NCI-H526 treated with DMSO at 0.1 percent for 48 hours (cell line): ENCODE data around the gene UBE2D1.

Source experiments
- DNase-seq: peaks from one replicate; lab custom pipeline; 2025; lab: John Stamatoyannopoulos, UW

UBE2D1 gene

GRCh38 chr10:58341422-58341821, 6.6 kb downstream of the UBE2D1 start:
- no peak for DNase-seq

GRCh38 chr10:58341947-58342346, 7.1 kb downstream of the UBE2D1 start:
- DNase-seq = no peak

GRCh38 chr10:58347967-58348366, 13.2 kb downstream of the UBE2D1 start:
- no peak for DNase-seq

- DNase-seq = no peak
Measured at GRCh38 chr10:58348571-58349033, 13.8 kb downstream of the UBE2D1 start.

- no peak for DNase-seq
Measured at GRCh38 chr10:58350023-58350422, 15.2 kb downstream of the UBE2D1 start.

- no peak for DNase-seq
Measured at GRCh38 chr10:58350619-58351323, 16.0 kb downstream of the UBE2D1 start.

- no peak for DNase-seq
Measured at GRCh38 chr10:58351616-58352578, 17.1 kb downstream of the UBE2D1 start.

GRCh38 chr10:58352956-58353610, 18.3 kb downstream of the UBE2D1 start:
- no peak for DNase-seq

- no peak for DNase-seq
Measured at GRCh38 chr10:58356756-58357155, 21.9 kb downstream of the UBE2D1 start.

- DNase-seq = no peak
Measured at GRCh38 chr10:58358314-58358933, 23.6 kb downstream of the UBE2D1 start.

GRCh38 chr10:58358947-58359346, 24.1 kb downstream of the UBE2D1 start:
- DNase-seq = no peak

- no peak for DNase-seq
Measured at GRCh38 chr10:58359541-58359940, 24.7 kb downstream of the UBE2D1 start.

- no peak for DNase-seq
Measured at GRCh38 chr10:58360412-58361004, 25.7 kb downstream of the UBE2D1 start.

- DNase-seq = no peak
Measured at GRCh38 chr10:58361353-58361752, 26.5 kb downstream of the UBE2D1 start.

GRCh38 chr10:58362027-58362789, 27.4 kb downstream of the UBE2D1 start:
- DNase-seq = no peak

- no peak for DNase-seq
Measured at GRCh38 chr10:58367069-58367468, 32.3 kb downstream of the UBE2D1 start.

- DNase-seq = no peak
Measured at GRCh38 chr10:58371473-58371872, 36.7 kb downstream of the UBE2D1 start.

GRCh38 chr10:58372607-58373441, 38.0 kb downstream of the UBE2D1 start:
- no peak for DNase-seq

GRCh38 chr10:58373442-58373827, 38.6 kb downstream of the UBE2D1 start:
- no peak for DNase-seq

- no peak for DNase-seq
Measured at GRCh38 chr10:58382489-58382995, 47.7 kb downstream of the UBE2D1 start.
